Esophagus mucosa (tissue), 1 donor: ENCODE data around the gene SUN1. TPM values are rescaled to one million over a fixed set of nuclear protein-coding genes. Genes with fewer than 3 reads are reported as not detected.
A peak's percentile ranks its signal among the peaks of the same experiment; 100 is the strongest.
"Not testable (repeated sequence)": the region's sequence is repeated elsewhere in the genome, so short reads cannot be mapped to it uniquely, and the experiment has no call there.

Experiments
- ATAC-seq: fragments of 200-7000 bp; cut with Tn5 transposase; one replicate; pipeline ENCODE4 v1.9.1; 2020
- total RNA-seq: library from RNA; stranded (reverse); gene quantifications from one replicate; pipeline ENCODE4 v1.2.4, GENCODE V29; 2023
- donor health status: DM: yes; HTN: yes; CAD: no.

Gene SUN1
- total RNA-seq, 1 donor from 2014 or later: 63.0 TPM

GRCh38 chr7:859359-860030 is 27.2 kb downstream of the SUN1 start:
- peak; percentile 22 for ATAC-seq

GRCh38 chr7:860149-860548 is 27.9 kb downstream of the SUN1 start:
- no peak for ATAC-seq

GRCh38 chr7:861222-861621 is 28.9 kb downstream of the SUN1 start:
- no peak for ATAC-seq

- no peak for ATAC-seq
Observed at GRCh38 chr7:862157-862556, 29.9 kb downstream of the SUN1 start.

- no peak for ATAC-seq
Observed at GRCh38 chr7:863106-863505, 30.8 kb downstream of the SUN1 start.

- no peak for ATAC-seq
Observed at GRCh38 chr7:865921-866320, 33.6 kb downstream of the SUN1 start.

GRCh38 chr7:867001-867405 is 34.7 kb downstream of the SUN1 start:
- ATAC-seq: peak; percentile 66

- peak; percentile 74 for ATAC-seq
Observed at GRCh38 chr7:867406-868188, 35.3 kb downstream of the SUN1 start.

- no peak for ATAC-seq
Observed at GRCh38 chr7:868189-868486, 35.9 kb downstream of the SUN1 start.

- ATAC-seq: no peak
Observed at GRCh38 chr7:869348-869747, 37.1 kb downstream of the SUN1 start.

GRCh38 chr7:871900-872537 is 39.7 kb downstream of the SUN1 start:
- no peak for ATAC-seq

- not testable (repeated sequence) for ATAC-seq
Observed at GRCh38 chr7:872685-873084, 40.4 kb downstream of the SUN1 start.

GRCh38 chr7:873367-874002 is 41.2 kb downstream of the SUN1 start:
- peak; percentile 69 for ATAC-seq

GRCh38 chr7:874031-874749 is 41.9 kb downstream of the SUN1 start:
- no peak for ATAC-seq

- no peak for ATAC-seq
Observed at GRCh38 chr7:875051-875450, 42.8 kb downstream of the SUN1 start.

GRCh38 chr7:875476-876076 is 43.3 kb downstream of the SUN1 start:
- no peak for ATAC-seq

- peak; percentile 81 for ATAC-seq
Observed at GRCh38 chr7:876077-876971, 44.0 kb downstream of the SUN1 start, which contains the start of gene GET4. Gene GET4 (plus strand): TSS chr7:876554. CDS start chr7:876646, 92 bp downstream.

GRCh38 chr7:876972-877311 is 44.7 kb downstream of the SUN1 start:
- peak; percentile 5 for ATAC-seq

GRCh38 chr7:877312-878232 is 45.3 kb downstream of the SUN1 start:
- peak; percentile 0 for ATAC-seq

GRCh38 chr7:879093-879492 is 46.8 kb downstream of the SUN1 start:
- ATAC-seq: no peak
